Mononuclear cell (primary cell): Measurements from ENCODE around the gene RAD51AP1. TPM values are rescaled to one million over a fixed set of nuclear protein-coding genes. Genes with fewer than 3 reads are reported as not detected.
A peak's percentile ranks its signal among the peaks of the same experiment; 100 is the strongest.

ENCODE experiments used
- H3K27me3 ChIP-seq: 2 replicates; pipeline ENCODE4 v1.6.0; 2011; ENCODE audit warnings: low read length, control low read depth; ENCODE audit not compliant: insufficient read depth
- H3K4me1 ChIP-seq: 2 replicates; pipeline ENCODE4 v1.5.1; 2011; ENCODE audit warnings: mild to moderate bottlenecking, low read length, control low read depth; ENCODE audit not compliant: insufficient read depth
- H3K4me3 ChIP-seq: 2 replicates; pipeline ENCODE4 v1.5.1; 2011; ENCODE audit warnings: mild to moderate bottlenecking, low read length, moderate library complexity
- H3K9me3 ChIP-seq: 2 replicates; pipeline ENCODE4 v1.5.1; 2011; ENCODE audit warnings: low read depth, mild to moderate bottlenecking, control low read depth, low read length
- total RNA-seq: library from RNA; depleted of rRNA; stranded (reverse); fragments of >200 nt; gene quantifications from one replicate; pipeline ENCODE4 v1.2.3, GENCODE V29; 2012

RAD51AP1 gene
- total RNA-seq, 1 donor: 1.0 TPM

GRCh38 chr12:4530982-4531586 lies 7.6 kb upstream of the RAD51AP1 start:
- no peaks in the 10 kb centered on the region for H3K4me1 ChIP-seq
- no peak overlapping the region for H3K4me3 ChIP-seq
- no peaks in the 10 kb centered on the region for H3K9me3 ChIP-seq
- H3K27me3 ChIP-seq: no peaks in the 10 kb centered on the region

GRCh38 chr12:4535092-4535491 lies 3.6 kb upstream of the RAD51AP1 start:
- Histone ChIP-seq H3K4me1 (peaks cover 18% of the 10 kb centered on the region), H3K27me3 (no peaks in the 10 kb centered on the region), H3K4me3 (no peak overlapping the region), H3K9me3 (no peaks in the 10 kb centered on the region)

GRCh38 chr12:4535871-4536270 lies 2.8 kb upstream of the RAD51AP1 start:
- H3K9me3 ChIP-seq: no peaks in the 10 kb centered on the region
- H3K27me3 ChIP-seq: no peaks in the 10 kb centered on the region
- H3K4me1 ChIP-seq: peaks cover 20% of the 10 kb centered on the region
- no peak overlapping the region for H3K4me3 ChIP-seq

- Histone ChIP-seq H3K4me3 (peak overlapping the region; percentile 98), H3K27me3 (no peaks in the 10 kb centered on the region), H3K4me1 (peaks cover 20% of the 10 kb centered on the region), H3K9me3 (no peaks in the 10 kb centered on the region)
Measured at GRCh38 chr12:4539167-4539870, 629 bp downstream of the RAD51AP1 start.

- H3K27me3 ChIP-seq: no peaks in the 10 kb centered on the region
- H3K9me3 ChIP-seq: no peaks in the 10 kb centered on the region
- H3K4me1 ChIP-seq: peaks cover 20% of the 10 kb centered on the region
- no peak overlapping the region for H3K4me3 ChIP-seq
Measured at GRCh38 chr12:4540170-4540569, 1.5 kb downstream of the RAD51AP1 start.

- no peaks in the 10 kb centered on the region for H3K27me3 ChIP-seq
- H3K4me3 ChIP-seq: no peak overlapping the region
- H3K9me3 ChIP-seq: no peaks in the 10 kb centered on the region
- peaks cover 20% of the 10 kb centered on the region for H3K4me1 ChIP-seq
Measured at GRCh38 chr12:4540638-4541037, 1.9 kb downstream of the RAD51AP1 start.

GRCh38 chr12:4545195-4545594 lies 6.5 kb downstream of the RAD51AP1 start:
- Histone ChIP-seq H3K27me3 (no peaks in the 10 kb centered on the region), H3K9me3 (no peaks in the 10 kb centered on the region), H3K4me3 (no peak overlapping the region), H3K4me1 (peaks cover 1% of the 10 kb centered on the region)

GRCh38 chr12:4552191-4552590 lies 13.5 kb downstream of the RAD51AP1 start:
- Histone ChIP-seq H3K9me3 (no peaks in the 10 kb centered on the region), H3K4me1 (peaks cover 9% of the 10 kb centered on the region), H3K27me3 (no peaks in the 10 kb centered on the region), H3K4me3 (no peak overlapping the region)

- peaks cover 9% of the 10 kb centered on the region for H3K4me1 ChIP-seq
- H3K9me3 ChIP-seq: no peaks in the 10 kb centered on the region
- no peak overlapping the region for H3K4me3 ChIP-seq
- H3K27me3 ChIP-seq: no peaks in the 10 kb centered on the region
Measured at GRCh38 chr12:4553943-4554342, 15.3 kb downstream of the RAD51AP1 start.

- Histone ChIP-seq H3K9me3 (no peaks in the 10 kb centered on the region), H3K27me3 (no peaks in the 10 kb centered on the region), H3K4me1 (peaks cover 9% of the 10 kb centered on the region), H3K4me3 (no peak overlapping the region)
Measured at GRCh38 chr12:4555804-4556203, 17.1 kb downstream of the RAD51AP1 start.

GRCh38 chr12:4556735-4557530 lies 18.2 kb downstream of the RAD51AP1 start:
- Histone ChIP-seq H3K4me3 (no peak overlapping the region), H3K27me3 (no peaks in the 10 kb centered on the region), H3K9me3 (no peaks in the 10 kb centered on the region), H3K4me1 (peaks cover 14% of the 10 kb centered on the region)

- H3K4me3 ChIP-seq: no peak overlapping the region
- peaks cover 21% of the 10 kb centered on the region for H3K4me1 ChIP-seq
- H3K9me3 ChIP-seq: no peaks in the 10 kb centered on the region
- H3K27me3 ChIP-seq: no peaks in the 10 kb centered on the region
Measured at GRCh38 chr12:4557586-4557985, 18.9 kb downstream of the RAD51AP1 start.

- peaks cover 26% of the 10 kb centered on the region for H3K4me1 ChIP-seq
- H3K27me3 ChIP-seq: no peaks in the 10 kb centered on the region
- H3K4me3 ChIP-seq: no peak overlapping the region
- H3K9me3 ChIP-seq: no peaks in the 10 kb centered on the region
Measured at GRCh38 chr12:4558171-4558570, 19.5 kb downstream of the RAD51AP1 start.

GRCh38 chr12:4562034-4562657 lies 23.5 kb downstream of the RAD51AP1 start, which contains the start of gene DYRK4:
Gene DYRK4, plus strand, starts transcription at chr12:4562208. Its CDS starts 38 bp downstream, at chr12:4562246.
- Histone ChIP-seq H3K4me1 (peaks cover 50% of the 10 kb centered on the region), H3K4me3 (peak within 1 kb of the TSS; percentile 2), H3K27me3 (no peaks in the 10 kb centered on the region), H3K9me3 (no peaks in the 10 kb centered on the region)

GRCh38 chr12:4563336-4563735 lies 24.6 kb downstream of the RAD51AP1 start:
- no peak overlapping the region for H3K4me3 ChIP-seq
- H3K27me3 ChIP-seq: no peaks in the 10 kb centered on the region
- H3K4me1 ChIP-seq: peaks cover 59% of the 10 kb centered on the region
- no peaks in the 10 kb centered on the region for H3K9me3 ChIP-seq
